ENCODE results near the gene TAGLN2.

The TAGLN2 gene

DNA sequence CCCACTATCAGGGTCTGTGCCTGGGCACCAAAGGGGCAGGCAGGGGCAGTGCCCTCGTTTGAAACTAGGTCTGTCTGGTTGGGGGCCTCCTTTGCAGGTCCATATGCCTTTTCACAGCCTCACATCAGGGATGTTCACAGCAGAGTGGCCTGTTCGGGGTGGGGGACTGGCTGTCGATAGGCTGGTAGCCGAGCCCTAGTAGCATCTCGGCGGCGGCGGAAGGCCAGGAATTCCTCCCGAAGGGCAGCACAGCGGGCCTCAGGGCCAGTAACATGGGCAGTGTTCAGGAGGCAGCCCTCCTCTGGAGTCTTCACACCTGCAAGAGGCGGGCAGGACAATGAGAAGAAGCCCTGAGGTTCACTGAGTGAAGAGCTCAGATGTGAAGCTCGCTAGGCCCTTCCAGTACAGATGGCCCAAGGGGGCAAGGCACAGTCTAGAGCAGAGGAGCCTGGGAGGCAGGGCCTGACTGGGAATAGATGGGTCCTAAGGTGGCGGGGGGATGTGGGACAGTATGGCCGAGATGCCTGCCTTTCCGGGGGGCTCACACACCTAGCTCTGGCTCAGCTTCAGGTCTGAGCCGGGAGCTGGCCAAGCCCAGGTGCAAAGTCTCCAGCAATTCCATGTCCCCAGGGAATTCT is 2.0 kb upstream of the TAGLN2 start:
- no peak overlapping the region for H3K4me3 ChIP-seq (ENCODE audit: low read depth, low read length)
- TF ChIP-seq, protein P1, sequence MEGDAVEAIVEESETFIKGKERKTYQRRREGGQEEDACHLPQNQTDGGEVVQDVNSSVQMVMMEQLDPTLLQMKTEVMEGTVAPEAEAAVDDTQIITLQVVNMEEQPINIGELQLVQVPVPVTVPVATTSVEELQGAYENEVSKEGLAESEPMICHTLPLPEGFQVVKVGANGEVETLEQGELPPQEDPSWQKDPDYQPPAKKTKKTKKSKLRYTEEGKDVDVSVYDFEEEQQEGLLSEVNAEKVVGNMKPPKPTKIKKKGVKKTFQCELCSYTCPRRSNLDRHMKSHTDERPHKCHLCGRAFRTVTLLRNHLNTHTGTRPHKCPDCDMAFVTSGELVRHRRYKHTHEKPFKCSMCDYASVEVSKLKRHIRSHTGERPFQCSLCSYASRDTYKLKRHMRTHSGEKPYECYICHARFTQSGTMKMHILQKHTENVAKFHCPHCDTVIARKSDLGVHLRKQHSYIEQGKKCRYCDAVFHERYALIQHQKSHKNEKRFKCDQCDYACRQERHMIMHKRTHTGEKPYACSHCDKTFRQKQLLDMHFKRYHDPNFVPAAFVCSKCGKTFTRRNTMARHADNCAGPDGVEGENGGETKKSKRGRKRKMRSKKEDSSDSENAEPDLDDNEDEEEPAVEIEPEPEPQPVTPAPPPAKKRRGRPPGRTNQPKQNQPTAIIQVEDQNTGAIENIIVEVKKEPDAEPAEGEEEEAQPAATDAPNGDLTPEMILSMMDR (IDR thresholded peaks at IDR 0.05; ENCODE audit: insufficient read depth, low read depth, low read length, missing control alignments) = no peak
- no peak for DNase-seq (ENCODE audit: low read depth)

DNA sequence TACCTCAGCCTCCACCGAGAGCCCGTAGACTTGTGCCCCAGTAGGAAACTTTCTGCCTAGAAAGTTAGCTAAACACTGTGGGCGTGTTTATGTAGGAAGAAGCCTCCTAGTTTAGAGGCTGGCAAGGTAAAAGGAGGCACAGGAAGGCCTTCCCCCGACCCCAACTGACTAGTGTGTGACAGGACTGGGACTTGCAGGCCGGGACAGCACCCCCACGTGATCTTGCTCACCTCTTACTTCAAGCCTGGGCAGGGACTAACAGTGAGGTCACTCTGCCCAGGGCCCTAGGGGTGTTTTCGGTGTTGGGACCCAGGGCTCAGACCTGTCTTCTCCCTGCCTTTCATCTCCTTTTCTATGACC is 392 bp upstream of the TAGLN2 start:
- TF ChIP-seq, protein P1 (IDR thresholded peaks at IDR 0.05; ENCODE audit: insufficient read depth, low read depth, low read length, missing control alignments) = no peak
- no peak for DNase-seq (ENCODE audit: low read depth)
- H3K4me3 ChIP-seq (ENCODE audit: low read depth, low read length) = peak overlapping the region; percentile 69

DNA sequence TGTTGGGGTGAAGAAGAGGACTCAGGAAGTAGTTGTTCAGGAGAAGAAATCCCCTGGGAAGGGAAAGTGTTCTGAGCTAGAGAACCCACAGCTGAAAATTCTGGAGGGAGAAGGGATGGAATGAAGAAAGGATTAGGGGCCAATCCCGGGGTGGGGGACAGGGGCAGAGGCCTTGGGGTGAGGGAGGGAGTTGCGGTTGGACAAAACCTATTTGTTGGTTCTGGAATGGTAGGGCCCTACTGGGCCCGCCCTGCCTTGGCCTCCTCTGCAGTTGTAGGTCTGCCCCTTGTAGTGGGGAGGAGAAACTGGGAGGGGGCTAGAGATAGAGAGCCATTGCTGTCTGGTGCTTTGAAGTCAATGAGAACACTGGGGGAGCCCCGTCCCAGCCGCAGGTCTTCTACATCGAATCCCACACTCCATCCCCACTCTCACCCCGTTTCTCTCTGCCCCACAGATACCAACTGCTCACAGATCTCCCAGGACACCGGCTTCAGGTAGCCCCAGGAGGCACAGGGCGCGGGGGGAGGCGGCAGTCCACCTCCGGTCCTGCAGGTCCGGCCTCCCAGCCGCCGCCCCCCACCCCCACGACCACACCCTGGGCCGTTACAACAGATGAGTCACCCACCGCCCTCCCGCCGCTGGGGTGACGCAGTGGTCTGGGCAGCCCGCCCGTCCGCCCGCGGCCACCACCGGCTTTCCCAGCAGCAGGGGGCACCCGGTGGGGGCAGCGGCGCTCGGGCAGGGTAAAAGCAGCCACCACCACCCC is 1.1 kb downstream of the TAGLN2 start:
- TF ChIP-seq, protein P1 (IDR thresholded peaks at IDR 0.05; ENCODE audit: insufficient read depth, low read depth, low read length, missing control alignments) = no peak
- peak; percentile 75 for DNase-seq (ENCODE audit: low read depth)
- peak overlapping the region; percentile 69 for H3K4me3 ChIP-seq (ENCODE audit: low read depth, low read length)

DNA sequence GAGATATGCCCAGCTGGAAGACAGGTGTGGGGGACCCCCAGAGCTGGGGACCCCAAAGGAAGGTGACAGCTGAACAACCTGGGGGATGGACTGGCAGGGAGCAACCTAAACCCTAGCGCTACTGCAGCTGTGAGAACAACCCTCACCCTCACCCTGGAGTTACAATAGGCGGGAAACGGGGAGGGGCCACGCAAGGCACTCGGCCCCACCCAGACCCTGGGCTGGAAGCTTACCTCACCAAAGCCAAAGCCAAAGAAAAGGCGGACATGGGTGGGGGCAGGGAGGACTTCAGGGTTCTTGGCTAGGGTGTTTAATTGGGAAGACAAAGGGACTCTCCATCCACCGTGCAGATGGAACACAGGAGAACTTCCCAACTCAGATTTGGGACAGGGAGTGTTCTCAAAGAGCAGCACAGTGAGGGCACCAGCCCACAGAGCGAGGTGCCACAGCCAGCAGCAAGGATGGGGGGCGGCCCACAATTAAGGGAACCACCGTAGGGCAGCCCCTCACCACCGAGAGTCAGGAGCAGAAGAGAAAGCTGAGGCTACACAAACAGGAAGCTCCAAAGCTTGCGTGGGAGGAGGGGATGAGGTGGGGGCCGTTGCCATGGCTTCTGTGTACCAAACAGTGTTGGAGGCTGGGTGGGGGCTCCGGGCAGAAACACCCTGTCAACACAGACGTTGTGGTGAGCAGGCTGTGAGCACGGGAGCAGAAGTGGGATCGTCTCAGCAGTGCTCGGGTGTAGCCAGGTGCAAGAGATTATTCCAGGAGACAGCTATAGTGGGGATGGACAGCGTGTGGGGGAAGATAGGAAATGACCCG is 1.9 kb downstream of the TAGLN2 start:
- H3K4me3 ChIP-seq (ENCODE audit: low read depth, low read length) = peak overlapping the region; percentile 69
- DNase-seq (ENCODE audit: low read depth) = peak; percentile 88
- TF ChIP-seq, protein P1 (IDR thresholded peaks at IDR 0.05; ENCODE audit: insufficient read depth, low read depth, low read length, missing control alignments) = no peak

DNA sequence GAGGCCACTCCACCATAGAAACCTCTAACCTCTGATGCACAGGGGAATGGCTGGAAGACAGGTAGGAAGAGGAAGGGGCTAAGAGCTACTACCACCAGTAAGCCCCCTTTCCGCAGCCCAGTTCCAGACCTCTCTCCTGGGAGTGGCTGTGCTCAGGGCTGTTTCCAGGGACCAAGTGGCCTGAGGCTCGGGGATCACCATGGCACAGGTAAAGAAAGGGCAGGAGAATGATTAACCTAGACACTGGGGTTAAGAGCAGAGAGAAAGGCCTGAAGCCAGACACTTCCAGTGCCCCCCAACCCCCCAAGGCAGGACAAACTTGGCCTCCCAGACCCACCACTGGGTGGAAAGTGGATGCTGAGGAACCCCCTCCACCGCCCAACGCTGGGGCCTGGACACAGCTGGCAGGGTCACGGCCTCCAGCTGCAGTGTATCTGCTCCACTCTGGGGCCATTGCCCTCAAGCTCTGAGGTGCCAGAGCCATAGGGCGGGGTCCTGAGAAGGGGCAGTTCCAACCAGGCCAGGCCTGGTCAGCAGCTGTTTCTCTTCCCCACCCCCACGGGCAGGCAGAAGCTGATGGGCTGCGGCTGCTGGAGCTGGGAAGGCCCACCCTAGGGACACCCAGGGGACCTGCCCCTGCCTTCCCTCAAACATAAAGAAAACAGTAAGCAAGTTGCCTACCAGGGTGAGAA is 2.6 kb downstream of the TAGLN2 start:
- H3K4me3 ChIP-seq (ENCODE audit: low read depth, low read length) = peak overlapping the region; percentile 69
- peak; percentile 49 for DNase-seq (ENCODE audit: low read depth)
- TF ChIP-seq, protein P1 (IDR thresholded peaks at IDR 0.05; ENCODE audit: insufficient read depth, low read depth, low read length, missing control alignments) = no peak

DNA sequence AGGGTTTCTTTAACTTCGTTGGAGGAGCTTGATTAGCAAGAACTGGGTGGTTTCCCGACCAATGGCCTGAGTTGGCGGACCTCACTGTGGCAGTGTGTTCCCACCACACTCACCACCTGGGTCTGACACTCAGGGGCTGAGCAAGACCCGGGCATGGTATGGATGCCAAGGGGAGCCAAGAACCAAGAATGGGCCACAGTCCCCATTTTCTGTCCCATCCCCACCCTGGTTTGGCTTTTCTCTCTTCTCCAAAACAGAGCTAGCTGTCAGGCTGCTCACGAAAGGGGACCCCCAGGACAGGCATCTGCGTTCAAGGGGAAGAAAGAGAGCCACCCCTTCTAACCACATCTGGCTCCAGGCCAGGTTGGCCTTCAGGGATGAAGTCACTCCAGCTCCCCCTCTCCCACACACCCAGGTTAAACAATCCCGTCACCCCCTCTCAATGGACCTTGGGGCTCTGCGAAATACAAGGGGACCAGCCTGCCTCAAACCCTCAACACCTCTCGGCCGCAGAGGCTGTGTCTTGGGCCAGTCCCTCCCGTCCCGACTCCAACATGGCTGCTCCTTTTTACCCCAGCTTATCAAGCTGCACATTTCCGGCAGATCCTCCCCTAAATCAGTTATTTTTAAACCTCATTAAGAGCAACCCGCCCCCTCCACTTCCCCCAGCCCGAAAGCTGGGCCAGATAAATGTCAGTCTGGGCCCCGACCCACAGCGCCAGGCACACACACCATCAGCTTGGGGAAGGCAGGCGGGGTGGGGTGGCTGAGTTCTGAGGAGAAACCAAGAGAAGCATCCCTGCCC is 3.4 kb downstream of the TAGLN2 start:
- TF ChIP-seq, protein P1 (IDR thresholded peaks at IDR 0.05; ENCODE audit: insufficient read depth, low read depth, low read length, missing control alignments) = no peak
- peak overlapping the region; percentile 69 for H3K4me3 ChIP-seq (ENCODE audit: low read depth, low read length)
- DNase-seq (ENCODE audit: low read depth) = peak; percentile 76

All from GM12865 (cell line).